HL-60 (cell line): ENCODE results near the gene MAP3K13.

Experiments used
- DNase-seq, 2 experiments: peaks; one replicate each; pipeline ENCODE4 v3.0.0-alpha.2; 2010 to 2020; ENCODE audit warnings: low read depth in 1 of 2, low spot score in 1 of 2
- H3K27ac ChIP-seq: fragments of 250-450 bp; sonication (Bioruptor Pico); replicated peaks from 2 replicates; pipeline ENCODE4 v1.5.1; 2020; ENCODE audit warnings: mild to moderate bottlenecking, moderate library complexity
- H3K27me3 ChIP-seq: fragments of 250-450 bp; sonication (Bioruptor Pico); 2 replicates; pipeline ENCODE4 v1.5.1; 2021; ENCODE audit warnings: mild to moderate bottlenecking, moderate library complexity; ENCODE audit not compliant: insufficient read depth, poor library complexity, severe bottlenecking
- H3K4me3 ChIP-seq: replicated peaks from 2 replicates; pipeline ENCODE4 v1.5.1; 2011; ENCODE audit warnings: mild to moderate bottlenecking, control low read depth, low read length; ENCODE audit not compliant: insufficient read depth
- CTCF ChIP-seq: IDR thresholded peaks from one replicate; pipeline ENCODE4 v1.5.1; 2011; ENCODE audit warnings: low read length, control low read depth, inconsistent platforms; ENCODE audit not compliant: insufficient read depth
- GABPA ChIP-seq: IDR thresholded peaks from 2 replicates; pipeline ENCODE4 v1.6.1; 2012; ENCODE audit warnings: low read depth
- POLR2AphosphoS5 ChIP-seq: IDR thresholded peaks from 2 replicates; pipeline ENCODE4 v1.6.1; 2012; ENCODE audit warnings: low read depth
- REST ChIP-seq: IDR thresholded peaks from 2 replicates; pipeline ENCODE4 v1.6.1; 2012; ENCODE audit warnings: low read depth; ENCODE audit not compliant: insufficient replicate concordance
- SPI1 ChIP-seq: IDR thresholded peaks from 2 replicates; pipeline ENCODE4 v1.6.1; 2012; ENCODE audit warnings: low read depth, mild to moderate bottlenecking, borderline replicate concordance

The MAP3K13 gene

DNA sequence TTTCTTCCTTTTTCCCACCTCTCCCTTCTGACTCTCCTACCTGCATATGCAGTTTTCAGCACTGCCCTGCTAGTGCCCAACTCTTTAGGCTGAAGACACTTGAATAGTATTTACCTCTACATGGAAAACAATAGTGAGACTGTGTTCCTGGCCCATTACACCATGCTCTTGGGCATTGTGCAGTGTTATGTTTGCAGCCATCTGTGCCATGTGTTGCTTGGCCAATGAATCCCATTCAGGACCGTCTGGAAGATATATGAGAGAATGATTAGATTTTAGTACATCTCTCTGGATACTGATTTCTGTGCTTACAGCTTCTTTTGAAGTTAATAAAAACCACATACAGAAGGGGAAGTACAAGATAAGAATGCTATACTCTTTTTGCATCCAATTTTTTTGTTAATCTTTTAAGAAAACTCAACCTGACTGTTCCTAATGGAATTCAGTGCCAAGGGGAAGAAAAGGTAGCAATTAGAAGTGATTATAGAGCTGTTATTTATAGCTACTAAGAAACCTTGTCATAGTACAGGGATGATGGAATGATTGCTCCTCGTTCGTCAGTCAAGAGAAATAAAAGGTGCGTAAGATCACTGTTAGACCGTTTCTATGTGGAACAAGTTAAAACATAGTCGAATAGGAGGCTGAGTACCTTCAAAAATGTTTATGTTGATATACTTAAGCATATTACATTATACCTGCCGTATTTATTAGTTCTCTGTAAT lies 77.0 kb downstream of the MAP3K13 start:
- H3K27me3 ChIP-seq = no peaks in the 10 kb centered on the region
- H3K4me3 ChIP-seq = no peak overlapping the region
- no peak for DNase-seq
- no peak for TF ChIP-seq REST
- TF ChIP-seq CTCF = no peak
- TF ChIP-seq POLR2AphosphoS5 = no peak
- no peak for TF ChIP-seq GABPA
- no peak for TF ChIP-seq SPI1
- no peak overlapping the region for H3K27ac ChIP-seq

DNA sequence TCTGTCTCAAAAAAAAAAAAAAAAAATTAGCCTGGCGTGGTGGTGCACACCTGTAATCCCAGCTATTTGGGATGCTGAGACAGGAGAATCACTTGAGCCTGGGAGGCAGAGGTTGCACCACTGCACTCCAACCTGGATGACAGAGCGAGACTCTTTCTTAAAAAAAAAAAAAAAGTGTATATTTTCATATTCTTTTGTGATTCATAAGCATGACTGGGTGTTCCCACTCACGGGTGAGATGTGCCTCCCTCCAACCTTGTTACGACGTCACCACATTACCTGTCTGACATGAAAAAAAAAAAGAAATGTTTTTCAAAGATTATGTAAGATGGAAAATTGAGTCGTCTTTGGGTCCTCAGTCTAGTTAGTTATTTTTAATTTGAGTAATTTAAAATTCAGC lies 79.1 kb downstream of the MAP3K13 start:
- no peak overlapping the region for H3K27ac ChIP-seq
- DNase-seq = no peak
- no peak overlapping the region for H3K4me3 ChIP-seq
- TF ChIP-seq CTCF (no peak), POLR2AphosphoS5 (no peak), SPI1 (no peak), GABPA (no peak), REST (no peak)
- no peaks in the 10 kb centered on the region for H3K27me3 ChIP-seq

DNA sequence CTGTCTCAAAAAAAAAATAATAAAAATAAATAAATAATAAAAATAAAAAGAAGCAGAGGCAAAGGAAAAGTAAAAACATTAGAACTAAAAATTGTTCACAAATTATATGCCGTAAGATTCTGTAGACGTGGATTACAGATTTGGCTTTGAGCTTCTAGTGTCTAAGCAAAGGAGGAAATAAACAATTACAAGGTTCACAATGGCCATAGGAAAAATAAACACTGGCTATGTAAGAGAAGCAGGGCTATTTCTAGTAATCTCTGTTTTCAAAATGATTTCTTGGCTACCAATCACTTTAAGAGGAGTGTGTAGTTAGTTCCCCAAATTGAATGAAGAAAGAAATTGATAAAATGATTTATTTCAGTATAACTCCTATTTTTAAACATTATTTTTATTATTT lies 81.4 kb downstream of the MAP3K13 start:
- no peak for TF ChIP-seq CTCF
- TF ChIP-seq SPI1 = no peak
- no peak for TF ChIP-seq REST
- TF ChIP-seq GABPA = no peak
- no peak for TF ChIP-seq POLR2AphosphoS5

More for the DNA sequence above, 81.4 kb downstream of the MAP3K13 start:
- DNase-seq = no peak
- Histone ChIP-seq H3K4me3 (no peak overlapping the region), H3K27me3 (no peaks in the 10 kb centered on the region), H3K27ac (no peak overlapping the region)
